Esophagus mucosa (tissue), 1 donor: Measurements from ENCODE around the gene HAP1. TPM values are rescaled to one million over a fixed set of nuclear protein-coding genes. Genes with fewer than 3 reads are reported as not detected.

Experiments used
- total RNA-seq: library from RNA; stranded (reverse); gene quantifications from one replicate; pipeline ENCODE4 v1.2.4, GENCODE V29; 2023
- donor health status: DM: yes; HTN: yes; CAD: no.

HAP1 gene
- total RNA-seq, 1 donor from 2014 or later, result 1.4 TPM

Other genes starting within 250 kb of the HAP1 start
- not detected for gene KRT36, start 244.7 kb downstream of the HAP1 start, total RNA-seq
- gene KRT13, start 229.0 kb downstream of the HAP1 start, total RNA-seq, result 44,686 TPM
- gene KRT15, start 215.8 kb downstream of the HAP1 start, total RNA-seq, result 2,810 TPM
- gene KRT19, start 206.3 kb downstream of the HAP1 start, total RNA-seq, result 366 TPM
- 0.16 TPM for gene KRT9, start 162.6 kb downstream of the HAP1 start, total RNA-seq
- 5,105 TPM for gene KRT14, start 147.7 kb downstream of the HAP1 start, total RNA-seq
- gene KRT16, start 121.9 kb downstream of the HAP1 start, total RNA-seq, result 2,310 TPM
- gene KRT17, start 110.1 kb downstream of the HAP1 start, total RNA-seq, result 380 TPM
- gene EIF1, start 45.8 kb downstream of the HAP1 start, total RNA-seq, result 725 TPM
- not detected for gene GAST, start 22.3 kb downstream of the HAP1 start, total RNA-seq
- 1,050 TPM for gene JUP, start 52.1 kb upstream of the HAP1 start, total RNA-seq
- gene P3H4, start 77.3 kb upstream of the HAP1 start, total RNA-seq, result 1.9 TPM
- 3.1 TPM for gene FKBP10, start 78.4 kb upstream of the HAP1 start, total RNA-seq
- gene NT5C3B, start 101.6 kb upstream of the HAP1 start, total RNA-seq, result 22.8 TPM
- gene KLHL10, start 103.2 kb upstream of the HAP1 start, total RNA-seq, result 0.32 TPM
- gene KLHL11, start 130.8 kb upstream of the HAP1 start, total RNA-seq, result 6.8 TPM
- gene ACLY, start 184.3 kb upstream of the HAP1 start, total RNA-seq, result 161 TPM
- gene ODAD4, start 196.0 kb upstream of the HAP1 start, total RNA-seq, result not detected
- gene CNP, start 232.2 kb upstream of the HAP1 start, total RNA-seq, result 89.9 TPM